ENCODE results near the gene KRTAP19-8.

DNA sequence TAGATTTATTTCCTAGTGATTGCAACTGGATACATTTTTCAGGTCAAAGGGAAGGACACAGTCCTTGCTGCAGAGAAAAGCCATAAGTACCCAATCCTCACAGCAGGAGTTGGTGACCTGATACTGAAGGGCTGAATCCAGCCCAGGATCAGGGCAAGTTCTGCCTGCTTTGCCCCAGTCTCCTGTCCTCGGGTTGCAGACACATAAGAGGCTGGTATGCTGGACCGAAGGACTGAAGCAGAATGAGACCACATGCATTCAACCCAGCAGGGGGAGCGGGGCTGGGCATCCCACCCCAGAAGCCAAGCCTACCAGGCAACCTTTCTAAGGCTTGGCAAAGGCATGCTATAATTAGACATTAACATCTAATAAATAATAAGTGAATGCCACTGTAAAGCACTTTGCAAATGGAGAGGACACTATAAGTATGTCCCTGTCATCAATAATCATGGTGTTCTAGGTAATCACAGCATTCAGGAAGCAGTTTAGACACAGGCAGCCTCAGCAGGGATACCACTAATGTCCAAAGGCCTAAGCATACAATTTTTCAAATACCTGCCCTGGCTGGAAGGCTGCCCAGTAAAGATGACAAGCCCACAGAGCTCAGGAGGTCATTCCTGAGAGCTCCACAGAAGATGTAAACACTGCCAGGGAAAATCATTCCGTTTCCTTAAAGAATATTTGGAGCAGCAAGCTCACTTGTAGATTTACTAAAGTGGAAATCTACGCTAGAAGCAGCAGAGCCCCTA is 47.6 kb downstream of the KRTAP19-8 start:
- TF ChIP-seq, protein P1, sequence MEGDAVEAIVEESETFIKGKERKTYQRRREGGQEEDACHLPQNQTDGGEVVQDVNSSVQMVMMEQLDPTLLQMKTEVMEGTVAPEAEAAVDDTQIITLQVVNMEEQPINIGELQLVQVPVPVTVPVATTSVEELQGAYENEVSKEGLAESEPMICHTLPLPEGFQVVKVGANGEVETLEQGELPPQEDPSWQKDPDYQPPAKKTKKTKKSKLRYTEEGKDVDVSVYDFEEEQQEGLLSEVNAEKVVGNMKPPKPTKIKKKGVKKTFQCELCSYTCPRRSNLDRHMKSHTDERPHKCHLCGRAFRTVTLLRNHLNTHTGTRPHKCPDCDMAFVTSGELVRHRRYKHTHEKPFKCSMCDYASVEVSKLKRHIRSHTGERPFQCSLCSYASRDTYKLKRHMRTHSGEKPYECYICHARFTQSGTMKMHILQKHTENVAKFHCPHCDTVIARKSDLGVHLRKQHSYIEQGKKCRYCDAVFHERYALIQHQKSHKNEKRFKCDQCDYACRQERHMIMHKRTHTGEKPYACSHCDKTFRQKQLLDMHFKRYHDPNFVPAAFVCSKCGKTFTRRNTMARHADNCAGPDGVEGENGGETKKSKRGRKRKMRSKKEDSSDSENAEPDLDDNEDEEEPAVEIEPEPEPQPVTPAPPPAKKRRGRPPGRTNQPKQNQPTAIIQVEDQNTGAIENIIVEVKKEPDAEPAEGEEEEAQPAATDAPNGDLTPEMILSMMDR (IDR thresholded peaks at IDR 0.05): no peak
- TF ChIP-seq EZH2 (IDR thresholded peaks at IDR 0.05; ENCODE audit: borderline replicate concordance, insufficient read depth, low read depth, low read length, poor library complexity, severe bottlenecking): no peak

Data from B cell (primary cell).